Epithelial cell of esophagus (primary cell): Measurements from ENCODE around the gene KCNIP1.
A peak's percentile ranks its signal among the peaks of the same experiment; 100 is the strongest.

Experiments used
- DNase-seq: peaks from one replicate; pipeline ENCODE4 v3.0.0; 2010; ENCODE audit warnings: low read depth
- H3K4me3 ChIP-seq: 2 replicates; pipeline ENCODE4 v1.5.1; 2011; ENCODE audit warnings: mild to moderate bottlenecking, low read length, control low read depth
- CTCF ChIP-seq: IDR thresholded peaks from 2 replicates; pipeline ENCODE4 v1.5.1; 2011; ENCODE audit warnings: low read depth, mild to moderate bottlenecking, low read length, control low read depth, inconsistent platforms; ENCODE audit not compliant: insufficient read depth; ENCODE audit errors: missing control alignments

Gene KCNIP1

DNA sequence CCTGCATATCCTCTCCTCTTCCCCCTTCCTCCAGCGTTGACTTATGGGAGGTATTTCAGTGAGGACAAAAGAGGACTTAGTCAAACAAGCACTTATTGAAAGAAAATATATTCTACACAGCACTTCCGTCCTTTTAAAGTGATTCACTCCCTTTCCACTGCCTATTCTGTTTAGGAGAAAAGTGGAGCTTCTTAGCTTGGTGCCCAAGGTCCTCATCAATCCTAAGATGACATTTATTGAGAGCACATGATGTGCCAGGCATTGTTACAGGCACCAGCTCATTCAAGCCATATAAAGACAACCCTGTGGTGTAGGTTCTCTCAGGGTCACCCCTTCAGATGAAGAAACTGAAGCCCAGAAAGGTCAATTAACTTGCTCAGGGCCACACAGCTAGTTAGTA, 95.9 kb downstream of the KCNIP1 start:
- no peak overlapping the region for H3K4me3 ChIP-seq
- TF ChIP-seq CTCF, result no peak
- DNase-seq, result no peak

- no peak overlapping the region for H3K4me3 ChIP-seq
- no peak for TF ChIP-seq CTCF
- DNase-seq, result no peak
These were observed 97.8 kb downstream of the KCNIP1 start for GRCh38 chr5:170601619-170602018.

DNA sequence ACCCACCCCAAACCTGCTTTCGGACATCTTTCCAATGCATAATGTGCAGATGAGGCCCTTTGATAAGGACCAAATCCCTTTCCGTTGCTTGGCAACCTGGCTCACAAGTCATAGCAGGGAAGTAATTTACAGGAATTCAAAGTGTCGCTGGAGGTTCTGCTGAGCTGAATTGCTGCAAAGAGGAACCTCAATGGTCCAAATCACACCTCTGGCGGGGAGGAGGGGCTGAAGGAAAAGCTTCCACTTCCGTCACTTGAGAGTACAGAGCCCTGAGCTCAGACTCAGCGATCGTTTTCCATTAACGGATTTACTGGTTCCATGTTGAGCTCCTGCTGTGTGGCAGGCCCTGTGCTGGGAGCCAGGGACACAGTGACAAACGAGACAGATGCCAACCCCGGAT, 99.3 kb downstream of the KCNIP1 start:
- no peak for DNase-seq
- TF ChIP-seq CTCF, result no peak
- H3K4me3 ChIP-seq, result no peak overlapping the region

- DNase-seq, result peak; percentile 25
- peak; percentile 41 for TF ChIP-seq CTCF
- no peak overlapping the region for H3K4me3 ChIP-seq
These were observed 100.1 kb downstream of the KCNIP1 start for GRCh38 chr5:170603578-170604565.

GRCh38 chr5:170606941-170607340, 103.1 kb downstream of the KCNIP1 start:
- DNase-seq, result no peak
- TF ChIP-seq CTCF, result no peak

DNA sequence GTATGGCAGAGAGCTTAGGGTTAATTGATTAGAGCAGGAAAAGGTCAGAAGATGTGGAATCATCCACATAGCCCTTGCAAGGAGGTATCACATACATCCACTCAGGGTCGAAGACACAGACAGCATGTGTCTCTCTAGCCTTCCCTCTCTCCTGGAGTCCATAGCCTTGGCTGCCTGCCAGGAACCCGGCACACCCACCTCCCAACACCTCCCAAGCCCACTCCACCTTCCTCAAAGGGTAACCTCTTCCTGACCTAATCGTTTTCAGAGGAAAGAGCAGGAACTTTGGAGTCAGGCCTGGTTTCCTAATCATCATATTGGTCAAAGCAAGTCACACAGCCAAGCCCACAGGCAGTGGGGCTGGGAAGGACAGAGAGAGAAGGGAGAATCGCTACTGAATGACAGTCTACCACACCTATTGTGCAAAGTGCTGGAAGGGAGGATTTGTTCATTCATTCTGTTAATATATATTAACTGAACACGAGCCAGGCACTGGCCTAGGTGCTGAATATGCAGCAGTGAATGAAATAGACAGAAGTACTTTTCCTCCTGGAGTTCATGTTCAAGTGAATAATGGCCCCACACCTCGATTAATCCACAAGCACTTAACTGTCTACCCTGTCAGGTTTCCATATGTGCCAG, 107.8 kb downstream of the KCNIP1 start:
- no peak for TF ChIP-seq CTCF
- DNase-seq, result peak; percentile 17
- H3K4me3 ChIP-seq, result no peak overlapping the region

More at GRCh38 chr5:170606941-170607340, 103.1 kb downstream of the KCNIP1 start:
- no peak overlapping the region for H3K4me3 ChIP-seq

- DNase-seq, result no peak
- H3K4me3 ChIP-seq, result no peak overlapping the region
- TF ChIP-seq CTCF, result no peak
These were observed 108.4 kb downstream of the KCNIP1 start for GRCh38 chr5:170612256-170612678.
